Fibroblast of pulmonary artery (primary cell): ENCODE measurements around the gene GPR68.
A peak's percentile ranks its signal among the peaks of the same experiment; 100 is the strongest.

Experiments
- DNase-seq: peaks from one replicate; pipeline ENCODE4 v3.0.0-alpha.2; 2010; ENCODE audit warnings: low read depth
- H3K4me3 ChIP-seq: replicated peaks from 2 replicates; pipeline ENCODE4 v1.5.1; 2011; ENCODE audit warnings: low read depth, mild to moderate bottlenecking, control low read depth, low read length, moderate library complexity
- CTCF ChIP-seq: IDR thresholded peaks from 2 replicates; pipeline ENCODE4 v1.5.1; 2011; ENCODE audit warnings: mild to moderate bottlenecking, control low read depth, low read length, inconsistent platforms; ENCODE audit errors: missing control alignments

The GPR68 gene, protein sequence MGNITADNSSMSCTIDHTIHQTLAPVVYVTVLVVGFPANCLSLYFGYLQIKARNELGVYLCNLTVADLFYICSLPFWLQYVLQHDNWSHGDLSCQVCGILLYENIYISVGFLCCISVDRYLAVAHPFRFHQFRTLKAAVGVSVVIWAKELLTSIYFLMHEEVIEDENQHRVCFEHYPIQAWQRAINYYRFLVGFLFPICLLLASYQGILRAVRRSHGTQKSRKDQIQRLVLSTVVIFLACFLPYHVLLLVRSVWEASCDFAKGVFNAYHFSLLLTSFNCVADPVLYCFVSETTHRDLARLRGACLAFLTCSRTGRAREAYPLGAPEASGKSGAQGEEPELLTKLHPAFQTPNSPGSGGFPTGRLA

DNA sequence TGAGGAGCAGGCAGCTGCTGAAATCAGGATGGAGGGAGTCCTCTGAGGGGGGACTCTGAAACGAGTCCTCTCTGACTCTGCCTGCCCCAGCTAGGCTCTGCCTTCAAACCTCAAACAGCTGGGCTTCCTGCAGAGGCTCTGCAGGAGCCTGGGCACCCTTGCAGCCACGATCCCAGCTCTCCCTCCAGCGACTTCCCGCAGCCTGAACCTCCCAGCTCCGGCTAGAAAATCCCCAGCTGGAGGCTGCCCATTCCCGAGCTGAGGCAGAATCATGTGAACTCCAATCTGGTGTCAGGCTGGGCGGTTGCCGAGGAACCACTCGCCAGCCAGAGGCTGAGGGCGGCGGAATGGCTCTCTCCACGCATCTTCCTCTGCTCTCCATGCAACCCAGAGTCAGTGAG lies at the start of gene GPR68:
GPR68 (minus strand) TSS at position 204 of the 401 bp plus-strand sequence. CDS start 9,654 bp downstream, outside the sequence.
- DNase-seq: peak; percentile 65
- no peak for TF ChIP-seq CTCF
- H3K4me3 ChIP-seq: no peak within 1 kb of the TSS

DNA sequence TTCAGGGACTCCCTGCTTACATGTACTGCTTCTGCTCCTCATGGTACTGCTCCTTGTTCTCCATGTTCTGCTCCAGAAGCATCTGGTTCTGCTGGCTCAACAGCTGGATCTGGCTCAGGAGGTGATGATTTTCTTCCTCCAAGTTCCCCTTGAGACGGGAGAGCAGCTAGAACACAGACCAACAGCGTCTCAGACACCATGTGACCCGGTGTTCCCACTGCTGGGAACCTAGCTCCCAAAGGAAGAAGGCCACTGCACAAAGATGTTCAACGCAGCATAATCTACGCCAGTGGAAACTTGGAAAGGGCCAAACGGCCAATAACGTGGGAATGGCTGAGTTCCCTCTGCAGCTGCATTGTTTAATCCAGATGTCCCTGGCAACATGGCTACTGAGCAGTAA lies 49.6 kb upstream of the GPR68 start:
- DNase-seq: no peak
- no peak for TF ChIP-seq CTCF
- no peak overlapping the region for H3K4me3 ChIP-seq

DNA sequence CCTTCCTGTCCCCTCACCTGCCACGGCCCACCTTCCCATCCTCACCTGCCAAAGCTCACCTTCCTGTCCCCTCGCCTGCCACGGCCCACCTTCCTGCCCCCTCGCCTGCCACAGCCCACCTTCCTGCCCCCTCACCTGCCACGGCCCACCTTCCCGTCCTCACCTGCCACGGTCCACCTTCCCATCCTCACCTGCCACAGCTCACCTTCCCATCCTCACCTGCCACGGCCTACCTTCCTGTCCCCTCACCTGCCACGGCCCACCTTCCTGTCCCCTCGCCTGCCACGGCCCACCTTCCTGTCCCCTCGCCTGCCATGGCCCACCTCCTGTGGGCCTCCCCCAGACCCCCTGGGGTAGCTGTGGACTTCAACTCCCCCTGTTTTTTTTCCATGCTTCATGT lies 48.8 kb upstream of the GPR68 start:
- TF ChIP-seq CTCF: no peak
- no peak for DNase-seq
- H3K4me3 ChIP-seq: no peak overlapping the region

- TF ChIP-seq CTCF: no peak
- H3K4me3 ChIP-seq: no peak overlapping the region
- no peak for DNase-seq
These were observed 48.0 kb upstream of the GPR68 start for GRCh38 chr14:91292491-91292890.

- DNase-seq: no peak
- TF ChIP-seq CTCF: no peak
- no peak overlapping the region for H3K4me3 ChIP-seq
These were observed 47.4 kb upstream of the GPR68 start for GRCh38 chr14:91291786-91292405.

- DNase-seq: no peak
- H3K4me3 ChIP-seq: no peak overlapping the region
- TF ChIP-seq CTCF: no peak
These were observed 46.5 kb upstream of the GPR68 start for GRCh38 chr14:91290986-91291385.
